GM12878 (cell line): ENCODE data around the gene TGFBR3. TPM values are rescaled to one million over a fixed set of nuclear protein-coding genes. Genes with fewer than 3 reads are reported as not detected.

Source experiments
- ATAC-seq: fragments of 200-7000 bp; cut with Tn5 transposase; 3 replicates; pipeline ENCODE4 v1.9.1; 2020; ENCODE audit warnings: mild to moderate bottlenecking, moderate library complexity
- BruUV-seq: library from RNA; stranded (reverse); fragments of 400-500 nt; replicated peaks from 2 replicates; lab custom pipeline; 2021; lab: Mats Ljungman, UMichigan
- CTCF ChIA-PET: fragments of 300-600 bp; sonication (Branson Sonifier 250); formaldehyde crosslinking; extraction: SDS; loops from one replicate; lab custom pipeline; 2021; ENCODE audit warnings: inconsistent platforms; lab: Yijun Ruan, JAX
- POLR2A ChIA-PET: fragments of 350-600 bp; formaldehyde crosslinking; extraction: SDS; loops from one replicate; lab custom pipeline; 2021; ENCODE audit warnings: inconsistent platforms; lab: Charles Lee
- RAD21 ChIA-PET: fragments of 300-600 bp; sonication (Branson Sonifier 250); formaldehyde crosslinking; loops from one replicate; lab custom pipeline; 2023; ENCODE audit warnings: antibody characterized with exemption; ENCODE audit not compliant: unreplicated experiment; lab: Charles Lee
- SMC1A ChIA-PET: fragments of 300-600 bp; sonication (Branson Sonifier 250); formaldehyde crosslinking; loops from one replicate; lab custom pipeline; 2023; ENCODE audit not compliant: unreplicated experiment, uncharacterized antibody; lab: Charles Lee
- DNase-seq: peaks from one replicate; pipeline ENCODE4 v3.0.0-alpha.2; 2011; ENCODE audit warnings: low read depth, low spot score
- FAIRE-seq: peaks from 3 replicates; lab custom pipeline; 2011; peaks lifted over from hg19 to GRCh38; lab: Jason Lieb, UNC
- H2AFZ ChIP-seq: 2 replicates; pipeline ENCODE4 v1.6.0; 2011; ENCODE audit warnings: low read depth, low read length, control low read depth; ENCODE audit not compliant: control insufficient read depth
- H3K27ac ChIP-seq: 2 replicates; pipeline ENCODE4 v1.5.1; 2011; ENCODE audit warnings: control low read depth; ENCODE audit not compliant: control insufficient read depth, insufficient read depth
- H3K27me3 ChIP-seq, 2 experiments: replicated peaks in 1 of 2; 2 replicates each; pipeline versions ENCODE4 v1.6.0 to v1.6.1; 2011; ENCODE audit warnings: low read length in 1 of 2; ENCODE audit not compliant: control insufficient read depth in 2 of 2, insufficient read depth in 2 of 2
- H3K36me3 ChIP-seq, 2 experiments: 2 replicates each; pipeline ENCODE4 v1.5.1; 2011; ENCODE audit warnings: low read length in 1 of 2; ENCODE audit not compliant: control insufficient read depth in 2 of 2, insufficient read depth in 2 of 2
- H3K4me1 ChIP-seq: 2 replicates; pipeline ENCODE4 v1.6.1; 2011; ENCODE audit warnings: mild to moderate bottlenecking, low read length, moderate library complexity, mixed read lengths; ENCODE audit not compliant: control insufficient read depth, insufficient read depth
- H3K4me2 ChIP-seq: 2 replicates; pipeline ENCODE4 v1.6.0; 2011; ENCODE audit warnings: control low read depth; ENCODE audit not compliant: control insufficient read depth, insufficient read depth
- H3K4me3 ChIP-seq: fragments of 200-600 bp; sonication (generic); 2 replicates; pipeline ENCODE4 v1.5.1; 2016
- H3K79me2 ChIP-seq: 2 replicates; pipeline ENCODE4 v1.6.0; 2011; ENCODE audit warnings: low read length; ENCODE audit not compliant: control insufficient read depth, insufficient read depth
- H3K9ac ChIP-seq: 2 replicates; pipeline ENCODE4 v1.8.0; 2011; ENCODE audit warnings: low read length, control low read depth, mixed read lengths; ENCODE audit not compliant: control insufficient read depth, insufficient read depth
- H3K9me3 ChIP-seq: replicated peaks from 3 replicates; pipeline ENCODE4 v1.5.1; 2011; ENCODE audit warnings: mild to moderate bottlenecking, low read length; ENCODE audit not compliant: control insufficient read depth, insufficient read depth
- H4K20me1 ChIP-seq: 2 replicates; pipeline ENCODE4 v1.6.0; 2011; ENCODE audit not compliant: control insufficient read depth, insufficient read depth
- ASH2L ChIP-seq: fragments of 300-600, 200-600 bp; sonication (generic); IDR thresholded peaks from 2 replicates; pipeline ENCODE4 v1.6.1; 2017; ENCODE audit warnings: low read depth, mild to moderate bottlenecking, borderline replicate concordance
- EP300 ChIP-seq, 2 experiments: fragments of 150-350 bp in 1 of 2; IDR thresholded peaks; 2 replicates each; pipeline ENCODE4 v1.6.1; 2011 to 2012; ENCODE audit warnings: low read depth in 2 of 2, low read length in 2 of 2, borderline replicate concordance in 1 of 2, improper control_type of control experiment in 1 of 2, inconsistent platforms in 1 of 2; ENCODE audit not compliant: control insufficient read depth in 1 of 2
- KAT2A ChIP-seq: conservative IDR thresholded peaks from 2 replicates; pipeline ENCODE4 v1.6.1; 2011; ENCODE audit warnings: low read depth, low read length; ENCODE audit not compliant: control insufficient read depth
- POLR2A ChIP-seq: IDR thresholded peaks from 2 replicates; pipeline ENCODE4 v1.6.1; 2011; ENCODE audit warnings: low read depth, mild to moderate bottlenecking, low read length
- RCOR1 ChIP-seq: conservative IDR thresholded peaks from 2 replicates; pipeline ENCODE4 v1.6.1; 2012; ENCODE audit warnings: low read depth, low read length, improper control_type of control experiment
- ZNF592 ChIP-seq: fragments of 450-650 bp; IDR thresholded peaks from 2 replicates; pipeline ENCODE4 v1.6.1; 2017; ENCODE audit warnings: mild to moderate bottlenecking, moderate library complexity
- WGBS: methylation state at CpG from one replicate; pipeline ENCODE4 v1.1.6; 2016; ENCODE audit warnings: low lambda C conversion rate; ENCODE audit not compliant: insufficient replicate concordance, insufficient coverage; ENCODE audit errors: missing lambda C conversion rate; 5-methylcytosine and 5-hydroxymethylcytosine counted together
- in situ Hi-C: fragments of 300-500 bp; cut with MboI; formaldehyde crosslinking; loops from 9 replicates; pipeline ENCODE4 v1.14.3; 2018; ENCODE audit warnings: mixed read lengths
- intact Hi-C: fragments of 100-400 bp; cut with micrococcal nuclease; formaldehyde crosslinking; loops from one replicate; pipeline ENCODE4 v1.14.2; 2022; ENCODE audit not compliant: unreplicated experiment
- polyA plus RNA-seq, 11 experiments: library from polyadenylated mRNA; depleted of rRNA in 4 of 11; unstranded in 6 of 11; stranded (reverse) in 5 of 11; fragments of >200 nt; fragmentation: Nextera tagmentation in 4 of 11; fragmentation: Illumina TruSeq in 1 of 11; extraction: Ambion mirVana in 4 of 11; extraction: Trizol in 1 of 11; gene quantifications; 1 replicate in 1 of 11; 2 replicates in 10 of 11; pipeline versions ENCODE4 v1.2.1 to v1.2.3, GENCODE V29; 2011 to 2016; ENCODE audit warnings: inconsistent platforms in 2 of 11, missing spikeins in 2 of 11, low read depth in 1 of 11
- total RNA-seq, 4 experiments: library from RNA; depleted of rRNA in 3 of 4; stranded (reverse); fragments of >200 nt in 3 of 4; fragmentation: Illumina TruSeq in 1 of 4; extraction: Trizol in 1 of 4; gene quantifications; 2 replicates each; pipeline versions ENCODE4 v1.2.1 to v1.2.3, GENCODE V29; 2013 to 2021

TGFBR3 gene
- total and polyA plus RNA-seq, 10 of the 15 experiments (the other 5 are each of a cell fraction or from before 2014, with no cell fraction given) = 2.7 to 16.5 (median 12.6) TPM

- no peaks in the 10 kb centered on the region for H3K36me3 ChIP-seq
- H3K4me2 ChIP-seq = peak overlapping the region; percentile 35; the same call in 1 of the 2 replicates
- no TSS peak for BruUV-seq
- POLR2A ChIA-PET = no interaction called here
- CTCF ChIA-PET = no interaction called here
- no peak overlapping the region for H3K9ac ChIP-seq
- H4K20me1 ChIP-seq = no peaks in the 10 kb centered on the region
- in situ Hi-C loops = loop anchor here (25.0 kb wide), 1 partner anchor 379 kb away; the partner anchor contains the start of gene CDC7
- RAD21 ChIA-PET = no interaction called here
- H3K79me2 ChIP-seq = no peaks in the 10 kb centered on the region
- DNase-seq = no peak
- peak overlapping the region; percentile 37; the same call in 1 of the 2 replicates for H2AFZ ChIP-seq
- no peak for TF ChIP-seq ASH2L
- TF ChIP-seq, all 136 proteins: peak for 0
- SMC1A ChIA-PET = no interaction called here
- peak; percentile 71 for FAIRE-seq
- Histone ChIP-seq H3K9me3 (no peaks in the 10 kb centered on the region), H3K4me3 (no peak overlapping the region), H3K27me3 (no peaks in the 10 kb centered on the region), H3K27ac (no peak overlapping the region), H3K4me1 (peaks cover 10% of the 10 kb centered on the region)
- WGBS = 0% methylated on average over 3 of the region's 3 CpGs
- intact Hi-C loops = no loop called here
- no peak for ATAC-seq
These were observed 5.5 kb upstream of the TGFBR3 start for GRCh38 chr1:91891454-91891853.

GRCh38 chr1:91889717-91890459, 3.9 kb upstream of the TGFBR3 start:
- Histone ChIP-seq H3K9me3 (no peaks in the 10 kb centered on the region), H3K27ac (no peak overlapping the region), H3K9ac (no peak overlapping the region), H3K79me2 (no peaks in the 10 kb centered on the region), H3K36me3 (no peaks in the 10 kb centered on the region), H4K20me1 (no peaks in the 10 kb centered on the region), H3K4me2 (no peak overlapping the region), H3K27me3 (peaks cover 0 to 3% of the 10 kb centered on the region in 2 experiments; a peak in 1 of 4 replicates), H2AFZ (no peak overlapping the region), H3K4me3 (no peak overlapping the region), H3K4me1 (peaks cover 10% of the 10 kb centered on the region)
- in situ Hi-C loops (loop anchor here (25.0 kb wide), 1 partner anchor 378 kb away; the partner anchor contains the start of gene CDC7), intact Hi-C loops (loop anchor here (5.0 kb wide), 2 partner anchors 388 to 732 kb away; partner anchors contain the start of gene CDC7)
- ChIA-PET SMC1A (interaction anchor here (0.6 to 1.5 kb wide), 7 partner anchors 9 to 851 kb away, joined by 3 to 4 read pairs (median 3); no protein-coding TSS in a partner anchor), RAD21 (interaction anchor here (0.6 kb wide), 1 partner anchor 1525 kb away, joined by 3 read pairs; no protein-coding TSS in a partner anchor), CTCF (interaction anchor here (0.6 to 1.6 kb wide), 2 partner anchors 18 to 372 kb away, joined by 3 read pairs; no protein-coding TSS in a partner anchor), POLR2A (no interaction called here)
- TF ChIP-seq RCOR1 = no peak
- no peak for TF ChIP-seq POLR2A
- no peak for TF ChIP-seq KAT2A
- no peak for TF ChIP-seq EP300 (IDR thresholded peaks at IDR 0.05; ENCODE audit: borderline replicate concordance in 1 of 2, control insufficient read depth in 1 of 2, low read depth in 2 of 2, low read length in 2 of 2)
- no peak for TF ChIP-seq ZNF592
- WGBS = 100% methylated on average over 4 of the region's 5 CpGs
- FAIRE-seq (no peak), DNase-seq (no peak), ATAC-seq (no peak)
- BruUV-seq = no TSS peak
